GM12891 (cell line): ENCODE results near the gene NUCB2.

Experiments
- POLR2A ChIP-seq: IDR thresholded peaks from 2 replicates; pipeline ENCODE4 v1.6.1; 2011; ENCODE audit warnings: low read depth, low read length, control low read depth
- POLR2AphosphoS5 ChIP-seq: IDR thresholded peaks from 2 replicates; pipeline ENCODE4 v1.6.1; 2011; ENCODE audit warnings: low read depth, low read length, control low read depth
- POU2F2 ChIP-seq: IDR thresholded peaks from 2 replicates; pipeline ENCODE4 v1.6.1; 2011; ENCODE audit warnings: low read depth, mild to moderate bottlenecking, control low read depth, low read length, moderate library complexity
- TAF1 ChIP-seq: IDR thresholded peaks from 2 replicates; pipeline ENCODE4 v1.6.1; 2011; ENCODE audit warnings: low read depth, low read length, control low read depth

GRCh38 chr11:17238377-17238776, 38.2 kb upstream of the NUCB2 start:
- TF ChIP-seq POLR2AphosphoS5, result no peak
- no peak for TF ChIP-seq POLR2A
- no peak for TF ChIP-seq TAF1
- TF ChIP-seq POU2F2, result no peak
